ENCODE results near the gene JAKMIP2.
"Not testable (repeated sequence)": the region's sequence is repeated elsewhere in the genome, so short reads cannot be mapped to it uniquely, and the experiment has no call there.

JAKMIP2 gene

DNA sequence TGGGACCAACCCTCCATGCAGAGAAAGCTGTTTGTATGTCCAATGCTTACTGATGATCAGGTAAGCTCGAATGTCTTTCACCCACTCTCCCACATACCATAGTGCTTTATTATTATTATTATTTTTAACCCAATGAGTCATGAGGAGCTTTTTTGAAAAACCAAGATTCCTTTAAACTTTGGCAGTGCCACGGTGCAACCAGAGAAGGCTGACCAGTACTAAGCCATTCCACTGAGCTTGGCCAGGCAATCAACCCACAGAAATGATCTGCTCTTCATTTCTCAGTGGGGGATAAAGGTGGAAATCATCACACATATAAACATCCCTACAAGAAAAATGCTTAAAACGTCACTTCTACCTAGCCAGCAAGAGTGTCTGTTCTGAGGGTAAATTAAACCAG, 35.5 kb downstream of the JAKMIP2 start:
- no peak for DNase-seq (ENCODE audit: low read depth)

DNA sequence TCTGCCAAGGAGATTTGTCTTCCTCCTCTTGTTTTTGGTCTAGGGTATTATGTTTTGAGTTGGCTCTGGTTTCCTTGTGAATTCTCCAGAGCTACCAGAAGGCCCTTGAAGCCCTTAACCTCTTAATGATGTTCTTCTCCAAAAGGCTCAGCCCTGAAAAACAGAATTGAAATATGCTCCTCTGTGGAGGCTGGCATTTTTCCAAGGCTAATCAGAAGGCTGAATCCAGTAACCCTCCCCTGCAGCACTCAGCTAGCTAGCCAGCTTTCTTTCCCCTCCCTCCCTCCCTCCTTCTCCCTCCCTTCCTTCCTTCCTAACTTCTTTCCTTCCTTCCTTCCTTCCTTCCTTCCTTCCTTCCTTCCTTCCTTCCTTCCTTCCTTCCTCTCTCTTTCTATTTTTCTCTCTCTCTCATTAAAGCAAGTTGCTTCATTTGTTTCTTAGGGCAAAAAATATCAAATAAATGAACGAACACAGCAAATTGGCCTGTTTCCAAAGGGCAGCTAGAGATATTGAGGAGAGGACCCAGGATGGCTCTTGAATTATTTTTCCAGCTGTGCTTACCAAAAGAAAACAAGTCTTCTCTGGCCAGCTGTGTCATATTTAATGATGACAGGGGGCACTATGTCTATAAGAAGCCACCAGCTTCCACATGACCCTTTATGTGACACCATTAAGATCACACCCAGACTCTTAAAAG, 38.7 kb downstream of the JAKMIP2 start:
- no peak for DNase-seq (ENCODE audit: low read depth)

DNA sequence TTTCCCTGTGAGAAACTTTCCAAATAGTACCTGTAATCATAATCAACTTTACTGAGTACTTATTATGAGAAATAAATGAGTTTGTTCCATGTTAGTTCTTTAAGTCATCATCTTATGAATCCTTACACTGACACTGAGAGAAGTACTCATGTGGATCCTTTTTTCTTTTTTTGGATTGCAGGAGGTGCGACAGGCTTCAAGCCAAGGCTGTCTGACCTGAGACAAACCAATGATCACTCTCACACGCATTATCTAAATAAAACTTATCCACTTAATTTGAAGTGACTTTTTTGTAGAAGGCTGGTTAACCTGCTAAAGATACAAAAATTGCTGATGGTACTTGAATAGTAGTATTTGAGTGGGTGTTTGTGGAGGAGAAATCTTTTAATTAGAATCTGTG, 39.5 kb downstream of the JAKMIP2 start:
- no peak for DNase-seq (ENCODE audit: low read depth)

DNA sequence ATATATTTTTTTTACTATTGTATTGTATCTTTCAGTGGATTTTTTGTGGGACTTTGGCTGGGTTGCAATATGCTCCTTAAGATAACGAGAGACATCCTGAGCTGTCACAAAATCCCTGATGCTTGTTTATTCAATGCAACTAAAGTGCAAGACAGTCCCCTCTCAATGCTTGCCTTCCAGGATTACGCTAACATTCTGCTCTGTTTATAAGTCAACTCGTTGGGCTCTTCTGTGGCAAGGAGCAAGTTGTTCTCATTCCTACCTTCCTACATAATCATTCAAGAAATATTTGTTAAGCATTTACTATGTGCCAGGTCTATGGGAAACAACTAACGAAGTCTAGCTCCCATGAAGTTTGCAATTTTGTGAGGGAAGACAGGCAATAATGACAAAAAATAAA, 40.4 kb downstream of the JAKMIP2 start:
- DNase-seq (ENCODE audit: low read depth): no peak

DNA sequence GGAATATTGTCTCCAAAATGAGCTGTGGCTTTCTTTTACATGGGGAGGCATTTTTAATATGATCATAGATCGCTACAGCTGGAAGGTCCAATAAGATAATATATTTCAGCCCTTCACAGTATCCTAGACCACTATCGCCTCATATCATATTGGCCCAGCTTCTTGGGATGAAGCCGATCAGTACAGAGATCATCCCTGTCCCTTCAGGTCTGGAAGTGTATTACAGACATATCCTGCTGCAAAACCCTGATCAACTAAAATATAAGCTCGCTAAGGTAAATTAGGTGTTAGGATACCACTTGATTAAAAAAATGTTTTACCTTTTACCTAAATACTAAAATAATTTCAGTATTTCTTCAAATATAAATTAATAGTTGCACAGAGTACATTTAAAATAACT, 41.7 kb downstream of the JAKMIP2 start:
- no peak for DNase-seq (ENCODE audit: low read depth)

DNA sequence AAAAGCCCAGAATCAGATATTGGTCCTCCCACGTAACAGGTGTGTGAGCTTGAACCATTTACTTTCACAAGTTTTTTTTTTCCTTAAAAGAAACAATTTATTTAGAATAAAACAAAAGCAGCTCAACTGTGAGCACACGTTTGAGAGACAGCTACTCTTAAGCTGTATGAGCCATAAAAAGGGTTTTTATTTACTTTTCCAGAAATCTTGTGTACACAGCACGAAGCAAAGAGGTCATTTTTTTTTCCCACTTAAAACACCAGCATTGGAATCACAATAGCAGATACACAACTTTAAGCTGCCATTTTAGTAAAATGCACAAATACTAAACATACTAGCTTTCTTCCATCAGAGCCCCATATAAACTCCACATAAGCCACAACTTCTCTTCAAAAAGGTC, 44.6 kb downstream of the JAKMIP2 start:
- no peak for DNase-seq (ENCODE audit: low read depth)

DNA sequence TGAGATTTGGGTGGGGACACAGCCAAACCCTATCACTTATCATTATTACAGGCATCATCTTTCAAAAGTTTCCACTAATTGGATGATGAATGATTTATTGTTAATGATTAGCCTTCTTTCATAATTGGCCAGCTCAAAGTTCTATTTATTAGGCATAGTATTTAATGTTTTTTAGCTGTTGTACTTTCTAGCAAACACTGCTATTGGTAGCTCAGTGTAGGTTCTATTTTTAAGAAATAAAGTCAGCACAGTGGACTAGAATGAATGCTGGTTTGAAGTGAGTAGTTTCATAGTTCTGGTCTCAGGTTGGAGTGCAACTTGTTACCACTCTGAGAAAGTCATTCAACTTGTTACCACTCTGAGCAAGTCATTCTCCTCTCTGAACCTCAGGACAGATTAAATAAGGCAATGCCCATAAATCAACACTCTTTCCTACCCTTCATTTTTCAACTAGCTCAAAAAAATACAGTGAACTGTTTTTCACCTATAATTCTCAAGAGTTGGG, 46.9 kb downstream of the JAKMIP2 start:
- no peak for DNase-seq (ENCODE audit: low read depth)

DNA sequence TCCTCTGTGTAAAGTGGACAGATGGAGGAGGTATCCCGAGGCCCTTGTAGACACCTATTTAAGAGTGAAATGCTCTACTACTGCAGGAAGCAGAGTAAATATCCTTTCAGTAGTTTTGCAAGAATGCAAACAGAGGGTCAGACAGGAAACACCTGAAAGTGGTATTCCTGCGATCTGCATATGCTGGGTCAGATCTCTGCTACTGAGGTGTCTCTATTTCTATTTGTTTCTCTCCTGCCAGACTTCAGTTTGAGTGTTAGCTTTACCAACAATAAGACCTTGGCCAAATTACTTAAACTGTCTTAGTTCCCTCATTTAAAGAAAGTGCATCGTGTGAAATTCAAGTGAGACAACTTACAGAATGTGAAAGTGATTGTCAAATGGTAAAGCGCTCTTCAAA, 47.6 kb downstream of the JAKMIP2 start:
- no peak for DNase-seq (ENCODE audit: low read depth)

DNA sequence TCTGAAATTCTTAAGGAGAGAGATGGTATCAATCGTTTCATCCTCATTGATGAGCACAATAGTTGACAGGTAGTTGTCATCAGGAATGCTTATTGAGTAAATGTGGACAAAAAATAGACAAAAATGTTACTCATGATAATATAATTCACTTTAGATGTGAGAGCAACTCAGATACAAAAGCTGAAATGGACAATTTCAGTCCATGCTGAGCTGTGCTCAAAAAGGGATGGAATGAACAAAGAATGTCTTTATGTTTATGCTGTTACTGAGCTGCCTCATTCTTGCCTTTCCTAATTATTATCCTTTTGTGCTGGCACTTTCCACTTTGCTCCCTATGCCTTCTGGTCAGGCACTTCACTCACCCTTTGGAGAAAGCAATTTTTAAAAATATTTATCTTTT, 49.5 kb downstream of the JAKMIP2 start:
- no peak for DNase-seq (ENCODE audit: low read depth)

DNA sequence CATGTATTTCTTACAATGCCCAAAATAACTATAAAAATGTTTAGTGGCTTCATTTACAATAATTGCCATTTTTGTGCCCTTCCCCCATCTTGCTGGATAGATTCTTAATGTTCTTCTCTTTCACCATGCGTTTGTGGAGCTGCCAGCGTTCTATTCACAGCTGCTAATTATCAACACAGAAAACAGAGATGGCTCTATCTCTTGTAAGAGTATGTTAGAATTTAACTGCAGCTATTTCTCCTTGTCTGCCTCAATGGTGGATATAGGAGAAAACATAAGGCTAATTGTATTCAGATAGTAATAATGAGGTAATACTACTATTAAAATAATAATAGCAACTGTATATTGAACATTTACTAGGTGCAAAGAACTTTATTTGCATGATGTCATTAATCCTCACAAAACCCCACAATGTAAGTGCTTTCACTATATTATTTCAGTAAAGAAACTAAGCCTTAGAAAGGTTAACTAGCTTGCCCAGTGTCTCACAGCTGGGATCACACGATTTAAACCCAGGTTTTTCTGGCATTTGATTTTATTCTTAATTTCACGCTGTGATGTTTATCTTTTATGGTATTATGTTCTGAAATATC, 50.1 kb downstream of the JAKMIP2 start:
- DNase-seq (ENCODE audit: low read depth): no peak

DNA sequence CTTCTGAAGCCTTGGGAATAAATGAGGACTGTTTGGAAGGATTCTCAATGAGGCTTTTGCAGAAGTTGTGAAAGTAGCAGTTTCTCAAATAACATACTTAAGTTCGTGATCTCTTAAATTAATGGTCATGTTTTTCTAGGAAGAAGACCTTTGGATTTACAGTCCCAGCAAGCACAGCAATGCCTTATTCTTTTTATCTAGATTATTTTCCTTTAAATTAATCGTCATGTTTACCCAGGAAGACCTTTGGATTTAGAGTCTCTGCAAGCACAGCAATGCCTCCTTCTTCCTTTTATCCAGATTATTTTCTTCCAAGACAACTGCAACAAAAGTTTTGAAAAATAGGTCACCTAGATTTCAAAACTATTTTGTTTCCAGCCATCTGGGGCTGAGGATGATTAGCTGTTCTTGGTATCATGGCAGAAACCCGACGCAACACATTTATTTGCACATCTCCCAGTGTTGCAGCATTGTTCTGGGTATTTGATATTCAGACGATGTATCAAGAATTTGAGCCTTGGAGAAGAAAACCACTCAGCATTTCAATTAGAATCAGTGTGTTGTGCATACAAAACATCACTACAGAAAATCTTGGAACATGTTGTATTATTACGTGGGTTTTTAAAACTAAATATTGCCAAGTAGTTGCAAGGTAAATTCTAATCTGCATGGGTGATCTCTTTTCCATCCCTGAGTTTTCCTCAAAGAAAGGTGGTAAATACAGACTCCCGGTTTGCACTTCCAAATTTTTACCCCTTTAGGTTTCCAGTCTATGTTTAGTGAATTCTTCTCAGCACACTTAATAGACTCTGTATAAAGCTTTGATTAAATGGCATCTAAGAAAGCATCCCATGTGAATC, 50.9 kb downstream of the JAKMIP2 start:
- DNase-seq (ENCODE audit: low read depth): no peak

DNA sequence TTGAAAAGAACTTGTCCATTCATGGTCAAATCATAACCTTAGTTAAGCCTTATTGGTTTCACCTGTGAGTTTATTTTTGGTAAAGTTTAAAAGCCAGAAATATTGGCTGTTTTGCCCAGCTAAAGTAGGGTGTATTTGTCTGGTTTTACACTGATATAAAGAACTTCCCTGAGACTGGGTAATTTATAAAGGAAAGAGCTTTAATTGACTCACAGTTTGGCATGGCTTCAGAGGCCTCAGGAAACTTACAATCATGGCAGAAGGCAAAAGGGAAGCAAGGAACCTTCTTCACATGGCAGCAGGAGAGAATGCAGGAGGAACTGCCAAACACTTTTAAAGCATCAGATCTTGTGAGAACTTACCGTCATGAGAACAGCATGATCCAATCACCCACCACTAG, 55.3 kb downstream of the JAKMIP2 start:
- DNase-seq (ENCODE audit: low read depth): no peak

DNA sequence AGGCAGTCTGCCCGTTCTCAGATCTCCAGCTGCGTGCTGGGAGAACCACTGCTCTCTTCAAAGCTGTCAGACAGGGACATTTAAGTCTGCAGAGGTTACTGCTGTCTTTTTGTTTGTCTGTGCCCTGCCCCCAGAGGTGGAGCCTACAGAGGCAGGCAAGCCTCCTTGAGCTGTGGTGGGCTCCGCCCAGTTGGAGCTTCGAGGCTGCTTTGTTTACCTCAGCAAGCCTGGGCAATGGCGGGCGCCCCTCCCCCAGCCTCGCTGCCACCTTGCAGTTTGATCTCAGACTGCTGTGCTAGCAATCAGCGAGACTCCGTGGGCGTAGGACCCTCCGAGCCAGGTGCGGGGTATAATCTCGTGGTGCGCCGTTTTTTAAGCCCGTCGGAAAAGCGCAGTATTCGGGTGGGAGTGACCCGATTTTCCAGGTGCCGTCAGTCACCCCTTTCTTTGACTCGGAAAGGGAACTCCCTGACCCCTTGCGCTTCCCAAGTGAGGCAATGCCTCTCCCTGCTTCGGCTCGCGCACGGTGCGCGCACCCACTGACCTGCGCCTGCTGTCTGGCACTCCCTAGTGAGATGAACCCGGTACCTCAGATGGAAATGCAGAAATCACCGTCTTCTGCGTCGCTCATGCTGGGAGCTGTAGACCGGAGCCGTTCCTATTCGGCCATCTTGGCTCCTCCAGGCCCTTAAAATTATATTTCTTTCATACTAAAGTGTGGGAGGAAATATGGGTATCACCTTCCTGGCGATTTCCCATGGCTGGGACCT, 61.2 kb downstream of the JAKMIP2 start:
- DNase-seq (ENCODE audit: low read depth): not testable (repeated sequence)

DNA sequence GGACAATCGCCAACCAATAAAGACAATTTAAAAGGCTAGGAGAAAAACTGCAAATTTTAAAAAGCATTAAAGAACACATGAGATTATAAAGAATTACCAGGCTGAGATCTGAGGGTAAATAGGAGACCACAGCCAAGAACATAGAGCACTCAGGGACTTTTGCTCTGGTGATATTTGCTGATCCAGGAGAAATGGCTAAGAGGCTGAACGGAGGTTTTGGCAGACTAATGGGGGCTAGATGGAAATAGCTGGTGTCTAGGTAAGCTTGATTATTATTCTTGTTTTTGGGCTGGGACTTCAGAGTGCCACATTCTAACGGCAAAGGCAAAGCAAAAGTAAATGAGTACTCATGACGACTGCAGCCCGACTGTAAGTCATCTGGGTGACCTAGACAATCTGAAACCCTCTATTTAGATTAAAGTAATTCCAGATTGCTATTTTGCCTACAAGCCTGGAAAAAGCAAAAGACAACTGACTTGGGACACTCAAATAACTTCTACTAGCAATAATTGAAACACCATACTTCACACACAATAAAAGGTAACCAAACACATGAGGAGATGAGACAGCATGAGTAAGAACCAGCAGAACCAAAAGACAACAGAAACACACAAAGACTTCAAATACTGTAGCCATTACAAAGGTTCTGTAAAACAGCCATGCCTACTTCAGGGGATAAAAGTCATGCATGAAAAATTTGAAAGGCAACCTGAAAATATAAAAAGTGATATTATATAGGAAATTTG, 68.8 kb downstream of the JAKMIP2 start:
- DNase-seq (ENCODE audit: low read depth): no peak

DNA sequence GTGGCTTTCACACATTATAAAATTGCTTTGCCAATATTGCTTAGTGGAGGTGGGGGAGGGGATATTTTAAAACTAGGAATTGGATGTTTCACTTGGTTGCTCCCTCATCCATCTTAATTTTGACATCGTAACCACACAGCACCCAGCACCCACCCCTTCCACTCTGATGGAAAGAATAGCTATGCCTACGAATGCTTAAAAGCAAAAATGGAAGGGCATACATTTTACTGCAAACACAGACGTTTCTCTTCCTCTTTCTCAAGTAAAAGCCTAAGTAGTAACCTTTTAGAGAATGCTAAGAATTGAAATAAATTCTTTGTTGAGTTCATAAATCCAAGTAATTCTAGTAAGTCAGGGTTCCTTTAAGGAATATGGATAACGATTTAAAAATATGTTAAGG, 69.9 kb downstream of the JAKMIP2 start:
- no peak for DNase-seq (ENCODE audit: low read depth)

DNA sequence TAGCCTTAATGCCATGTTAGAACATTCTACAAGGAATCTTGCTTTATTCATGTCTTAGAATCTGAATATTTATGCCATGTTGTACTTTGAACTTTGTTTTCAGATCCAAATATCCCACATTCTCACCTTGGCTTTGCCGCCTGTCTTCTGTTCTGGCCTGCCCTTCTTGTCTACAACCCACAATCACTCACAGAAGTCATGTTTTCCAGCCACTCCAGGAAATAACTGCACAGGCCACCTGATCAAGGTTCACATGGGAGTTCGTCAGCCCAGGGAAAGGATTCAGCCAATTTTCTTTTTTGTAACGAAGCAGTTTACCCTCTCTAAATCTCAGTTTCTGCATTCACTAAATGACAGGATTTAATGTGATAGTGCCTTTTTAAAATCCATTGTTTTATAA, 70.5 kb downstream of the JAKMIP2 start:
- no peak for DNase-seq (ENCODE audit: low read depth)

DNA sequence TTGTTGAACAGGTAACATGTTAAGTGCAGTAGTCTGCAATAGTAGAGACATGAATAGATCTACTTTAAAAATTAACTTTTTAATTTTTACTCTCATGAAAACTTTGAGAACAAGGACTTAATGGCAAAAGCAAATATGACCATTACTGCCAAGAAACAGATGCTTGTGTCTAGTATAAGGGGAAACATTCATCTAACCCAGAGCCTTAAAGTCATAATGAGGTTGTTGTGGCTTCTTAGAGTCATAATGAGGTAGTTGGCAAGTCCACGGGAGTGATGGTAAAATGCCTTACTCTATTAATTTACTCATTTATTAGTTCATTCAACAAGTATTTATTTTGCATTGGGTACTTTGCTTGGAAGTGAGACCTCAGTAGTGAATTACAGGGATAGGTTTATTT, 71.5 kb downstream of the JAKMIP2 start:
- DNase-seq (ENCODE audit: low read depth): no peak

DNA sequence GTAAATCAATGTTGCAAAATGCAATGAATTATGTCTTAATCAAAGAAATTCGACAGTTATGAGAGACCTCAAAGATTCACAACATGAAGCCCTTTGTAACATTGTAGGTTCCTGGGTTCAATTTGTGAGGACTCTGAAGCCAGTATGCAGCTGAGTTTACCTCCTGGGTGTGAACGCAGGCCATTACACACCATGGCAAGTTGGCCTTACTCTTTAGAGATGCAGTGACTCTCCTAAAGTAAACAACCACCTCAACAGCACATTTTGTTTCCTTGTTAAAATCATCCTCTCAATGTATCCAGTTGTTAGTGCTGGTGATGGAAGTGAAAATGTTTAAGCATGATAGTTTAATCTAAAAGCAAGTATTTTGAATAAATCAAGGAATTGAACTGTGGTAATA, 73.8 kb downstream of the JAKMIP2 start:
- DNase-seq (ENCODE audit: low read depth): no peak

DNA sequence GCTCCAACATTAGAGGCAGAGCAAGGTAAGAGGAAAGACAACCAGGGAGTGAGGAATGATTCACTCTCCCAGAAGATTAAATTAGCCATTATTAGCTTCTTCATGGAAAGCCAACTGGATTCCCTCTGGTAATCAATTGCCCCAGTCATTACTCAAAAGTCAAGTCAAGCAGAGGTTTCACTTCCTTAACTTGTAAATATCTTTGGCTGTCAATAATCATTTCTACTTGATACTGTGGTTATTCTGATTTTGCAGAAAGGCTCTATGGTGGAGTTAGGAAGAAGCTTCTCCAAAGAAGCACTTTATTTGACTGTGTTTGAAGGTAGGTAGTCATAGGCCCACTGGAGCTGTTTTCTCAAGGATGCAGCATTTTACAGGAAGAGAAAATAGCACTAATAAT, 78.0 kb downstream of the JAKMIP2 start:
- no peak for DNase-seq (ENCODE audit: low read depth)

DNA sequence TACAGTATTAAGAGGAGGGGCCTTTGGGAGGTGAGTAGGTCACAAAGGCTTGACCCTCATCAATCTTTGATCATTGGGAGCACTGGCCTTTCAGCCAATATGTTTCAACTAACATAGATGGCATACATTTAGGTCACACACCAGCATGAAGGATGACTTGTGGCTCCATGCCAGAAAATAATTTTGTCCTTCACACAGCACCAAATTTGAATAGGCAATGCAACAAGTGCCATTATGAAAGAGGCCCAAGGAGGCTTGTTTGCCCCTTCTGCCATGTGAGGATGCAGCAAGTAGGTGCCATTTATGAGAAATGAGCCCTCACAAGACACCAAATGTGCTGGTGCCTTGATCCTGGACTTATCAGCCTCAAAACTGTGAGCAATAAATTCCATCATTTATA, 81.1 kb downstream of the JAKMIP2 start:
- no peak for DNase-seq (ENCODE audit: low read depth)

DNA sequence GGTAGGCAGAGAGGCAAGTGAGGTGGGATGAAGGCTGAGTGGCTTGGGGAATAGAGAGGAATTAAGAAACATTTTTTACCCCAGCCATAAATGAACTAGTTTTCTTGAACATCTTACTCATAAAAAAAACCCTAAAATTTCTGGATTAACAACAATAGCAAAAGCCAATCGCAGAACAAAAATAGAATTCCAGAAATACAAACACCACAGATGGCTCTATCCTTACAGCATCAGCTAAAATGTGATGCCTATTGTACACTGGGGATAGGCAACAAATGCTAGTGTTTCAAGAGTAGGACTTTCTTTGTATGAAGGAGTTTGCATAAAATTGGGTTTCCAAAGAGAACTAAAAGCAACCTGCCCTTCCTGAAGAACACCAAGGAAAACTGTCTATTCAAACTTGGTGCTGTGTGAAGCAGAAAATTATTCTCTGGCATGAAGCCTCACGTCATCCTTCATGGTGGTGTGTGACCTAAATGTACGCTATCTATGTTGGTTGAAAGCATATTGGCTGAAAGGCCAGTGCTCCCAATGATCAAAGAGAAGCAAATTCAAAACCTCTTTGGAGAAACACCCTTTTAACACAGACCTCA, 82.9 kb downstream of the JAKMIP2 start:
- no peak for DNase-seq (ENCODE audit: low read depth)
